HG03439 (cell line): ENCODE data around the gene RASD1.

Source experiments
- ATAC-seq: cut with Tn5 transposase; IDR thresholded peaks from one replicate; pipeline ENCODE4 v1.9.1; 2021; ENCODE audit warnings: mild to moderate bottlenecking, moderate library complexity; ENCODE audit not compliant: unreplicated experiment

RASD1 gene

DNA sequence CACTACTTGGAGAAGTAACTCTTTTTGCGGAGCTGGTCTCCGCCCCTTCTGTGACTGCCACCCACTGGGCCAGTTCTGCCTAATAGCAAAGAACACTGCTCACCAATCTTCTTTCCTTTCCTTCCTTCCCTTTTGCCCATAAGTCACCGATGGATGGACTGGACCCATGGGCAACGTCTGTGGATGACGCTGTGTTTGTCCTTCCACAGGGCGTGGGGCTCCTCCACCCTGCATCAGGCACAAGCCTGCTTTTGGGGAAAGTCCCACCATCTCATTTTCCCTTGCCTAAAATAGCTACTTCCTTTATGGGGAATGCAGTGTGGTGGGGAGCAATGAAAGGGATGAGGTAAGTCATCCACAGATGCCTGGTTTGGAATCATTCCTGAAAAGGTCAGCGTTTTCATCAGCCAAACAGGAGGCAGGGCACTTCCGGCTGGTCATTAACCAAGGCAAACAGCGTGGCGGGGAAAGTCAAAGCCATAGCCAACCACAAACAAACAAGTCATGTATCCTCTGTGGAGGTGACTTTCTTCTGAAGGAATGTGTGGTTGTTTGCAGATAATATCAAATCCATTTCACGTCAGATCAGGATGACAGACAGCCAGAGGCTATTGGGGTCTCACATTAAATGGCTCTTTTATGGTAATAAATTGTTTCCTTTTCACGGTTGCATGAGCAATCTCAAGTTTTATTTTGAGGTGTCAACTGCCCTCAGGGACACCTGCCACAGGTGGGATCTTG is 50.1 kb downstream of the RASD1 start:
- no peak for ATAC-seq

DNA sequence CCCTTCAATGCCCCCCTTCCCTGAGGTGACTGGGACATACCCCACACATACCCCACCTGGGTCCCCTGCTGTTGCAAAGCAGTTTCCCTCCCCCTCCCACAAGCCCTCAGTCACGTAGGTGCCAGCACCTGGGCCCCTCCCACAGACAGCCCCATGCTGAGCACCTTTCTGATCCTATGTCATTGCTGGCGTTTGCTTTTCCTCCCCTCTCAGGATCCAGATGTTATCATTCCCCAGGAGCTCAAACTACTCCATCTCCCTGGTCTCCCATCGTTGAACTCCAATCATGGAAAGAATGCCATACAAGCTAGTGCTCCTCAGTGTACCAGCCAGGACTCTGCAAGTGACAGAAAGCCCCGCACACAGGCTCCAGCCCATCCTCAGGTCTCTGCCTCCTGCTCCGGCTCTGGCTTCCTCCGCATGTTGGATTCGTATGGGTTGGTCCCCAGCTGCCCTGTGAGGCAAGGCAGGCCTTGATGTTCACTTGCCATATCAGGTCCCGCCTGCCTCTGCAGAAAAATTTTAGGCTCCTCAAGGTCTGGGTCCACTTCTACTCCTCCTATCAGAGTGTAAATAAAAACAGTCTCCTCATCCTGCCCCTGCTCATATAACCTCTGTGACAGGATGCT is 50.8 kb downstream of the RASD1 start:
- no peak for ATAC-seq
